BLaER1 treated with 17β-estradiol and CSF1 and Interleukin-3, amounts not matched to agents 10 nM and 100 nM (cell line): ENCODE results near the gene NOXO1.
A peak's percentile ranks its signal among the peaks of the same experiment; 100 is the strongest.

Experiments
- H3K27ac ChIP-seq, 11 experiments: shearing (Covaris generic); formaldehyde crosslinking; 2 replicates each; pipeline ENCODE4 v1.8.1; 2022
- H3K27me3 ChIP-seq, 11 experiments: shearing (Covaris generic); formaldehyde crosslinking; 2 replicates each; pipeline ENCODE4 v1.8.1; 2022
- H3K36me3 ChIP-seq, 11 experiments: shearing (Covaris generic); formaldehyde crosslinking; 2 replicates each; pipeline ENCODE4 v1.8.1; 2022
- H3K4me1 ChIP-seq, 10 experiments: shearing (Covaris generic); formaldehyde crosslinking; 2 replicates each; pipeline ENCODE4 v1.8.1; 2022
- H3K4me2 ChIP-seq, 11 experiments: shearing (Covaris generic); formaldehyde crosslinking; 2 replicates each; pipeline ENCODE4 v1.8.1; 2022
- H3K4me3 ChIP-seq, 10 experiments: shearing (Covaris generic); formaldehyde crosslinking; 2 replicates each; pipeline ENCODE4 v1.8.1; 2022
- H3K9ac ChIP-seq, 11 experiments: shearing (Covaris generic); formaldehyde crosslinking; 2 replicates each; pipeline ENCODE4 v1.8.1; 2022
- H3K9me3 ChIP-seq, 11 experiments: shearing (Covaris generic); formaldehyde crosslinking; replicated peaks in 1 of 11; 2 replicates each; pipeline ENCODE4 v1.8.1; 2022
- H4K20me1 ChIP-seq, 11 experiments: shearing (Covaris generic); formaldehyde crosslinking; 2 replicates each; pipeline ENCODE4 v1.8.1; 2022
- Cebpa-rat ChIP-seq, 11 experiments: shearing (Covaris generic); IDR thresholded peaks; 2 replicates each; pipeline ENCODE4 v1.8.1; 2022

NOXO1 gene

GRCh38 chr16:1946495-1947368 lies 34.5 kb downstream of the NOXO1 start:
- peaks cover 0 to 10% (median 7%) of the 10 kb centered on the region in 11 experiments; a peak in 14 of 22 replicates for H4K20me1 ChIP-seq
- H3K4me3 ChIP-seq: no peak overlapping the region
- peaks cover 17 to 29% (median 20%) of the 10 kb centered on the region in 10 experiments for H3K4me1 ChIP-seq
- no peaks in the 10 kb centered on the region for H3K36me3 ChIP-seq
- peaks cover 0 to 6% (median 0%) of the 10 kb centered on the region in 11 experiments; a peak in 3 of 22 replicates for H3K27me3 ChIP-seq
- H3K9ac ChIP-seq: no peak overlapping the region
- no peaks in the 10 kb centered on the region for H3K9me3 ChIP-seq
- no peak for TF ChIP-seq Cebpa-rat (IDR thresholded peaks at IDR 0.05)
- H3K4me2 ChIP-seq: no peak overlapping the region
- H3K27ac ChIP-seq: no peak overlapping the region

DNA sequence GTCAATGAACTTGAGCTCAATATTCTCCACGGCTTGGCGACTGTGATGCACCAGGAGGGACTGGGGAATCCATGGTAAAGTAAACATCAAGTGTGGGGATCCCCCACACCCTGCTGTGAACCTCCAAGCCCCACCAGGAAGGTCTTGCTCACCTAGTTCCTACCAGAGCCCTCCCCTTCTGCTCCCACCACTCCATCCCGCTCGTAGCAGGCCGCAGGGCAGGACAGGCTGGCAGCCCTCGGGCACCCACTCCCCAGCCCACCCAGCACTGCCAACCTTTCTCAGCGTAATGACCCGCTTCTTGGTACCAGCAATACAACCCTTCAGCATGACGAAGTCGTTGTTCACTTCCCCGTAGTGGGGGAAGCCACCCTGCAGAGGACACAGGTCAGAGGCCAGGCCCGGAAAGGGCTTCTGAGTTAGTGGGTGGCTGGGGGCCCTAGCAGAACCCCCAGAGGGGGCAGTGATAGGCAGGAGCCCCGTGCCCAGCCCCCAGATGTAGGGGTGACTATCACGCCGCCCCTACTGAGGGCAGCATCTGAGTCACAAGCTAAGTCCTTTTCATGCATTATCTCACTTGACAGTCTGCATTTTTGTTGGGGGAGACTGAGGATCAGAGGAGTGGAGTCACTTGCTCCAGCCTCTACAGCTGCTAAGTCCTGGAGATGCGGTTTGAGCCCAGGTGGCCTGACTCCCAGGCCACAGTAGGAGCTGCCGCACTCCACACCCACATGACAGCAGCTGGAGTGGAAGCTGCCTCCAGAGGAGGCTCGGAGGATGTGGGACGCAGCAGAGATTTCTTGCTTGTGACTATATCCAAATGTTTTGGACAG lies 35.5 kb downstream of the NOXO1 start:
- Histone ChIP-seq H4K20me1 (peaks cover 0 to 19% (median 16%) of the 10 kb centered on the region in 11 experiments; a peak in 15 of 22 replicates), H3K4me3 (no peak overlapping the region), H3K9me3 (no peaks in the 10 kb centered on the region), H3K36me3 (peaks cover 0 to 2% (median 0%) of the 10 kb centered on the region in 11 experiments; a peak in 3 of 22 replicates), H3K4me2 (no peak overlapping the region), H3K4me1 (peaks cover 26 to 38% (median 30%) of the 10 kb centered on the region in 10 experiments), H3K27ac (no peak overlapping the region), H3K9ac (no peak overlapping the region), H3K27me3 (peaks cover 0 to 6% (median 0%) of the 10 kb centered on the region in 11 experiments; a peak in 3 of 22 replicates)
- TF ChIP-seq Cebpa-rat (IDR thresholded peaks at IDR 0.05): no peak

GRCh38 chr16:1944612-1945199 lies 36.6 kb downstream of the NOXO1 start:
- TF ChIP-seq Cebpa-rat (IDR thresholded peaks at IDR 0.05): no peak
- Histone ChIP-seq H3K9me3 (no peaks in the 10 kb centered on the region), H3K27ac (no peak overlapping the region)

DNA sequence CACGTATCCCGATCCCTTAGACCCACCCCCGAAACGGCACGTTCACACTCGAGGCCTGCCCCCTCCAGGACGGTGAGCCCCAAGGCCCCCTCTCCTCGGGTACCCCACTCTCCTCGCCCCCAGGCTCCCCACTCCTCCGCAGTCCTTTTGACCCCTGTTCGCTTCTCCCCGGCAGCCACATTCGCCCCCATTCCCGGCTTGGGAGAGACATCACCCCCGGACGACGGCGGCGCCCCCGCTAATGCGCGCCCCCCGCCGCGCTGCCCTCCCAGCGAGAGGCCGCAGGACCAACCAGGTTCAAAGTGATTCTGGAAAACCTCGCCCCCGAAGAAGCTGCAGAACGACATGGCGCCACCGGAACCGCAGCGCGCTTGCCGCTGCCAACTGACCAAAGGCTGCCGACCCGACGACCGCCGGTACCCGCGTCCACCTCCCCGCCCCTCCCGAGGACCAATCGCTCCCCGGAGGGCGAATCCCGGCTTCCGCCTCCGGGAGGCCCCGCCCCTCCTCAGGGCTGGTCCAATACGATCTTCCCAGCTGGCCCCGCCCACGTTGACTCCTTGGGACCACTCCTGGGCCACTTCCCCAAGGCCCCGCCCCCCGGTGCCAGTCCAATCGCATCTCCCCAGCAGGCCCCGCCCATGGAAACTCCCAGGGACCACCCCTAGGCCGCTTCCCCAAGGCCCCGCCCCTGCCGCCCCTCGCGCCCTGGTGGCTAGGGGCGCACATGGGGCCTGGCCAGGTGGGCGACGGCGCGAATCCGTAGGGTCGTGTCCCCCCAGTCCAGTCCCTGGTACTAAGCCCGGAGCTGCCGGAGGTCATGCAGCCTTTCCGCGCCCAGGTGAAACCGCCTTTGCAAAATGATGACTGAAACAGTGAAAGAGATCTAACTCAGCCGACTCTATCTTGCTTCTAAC lies 38.2 kb downstream of the NOXO1 start, which contains the start of gene MSRB1:
TSS of gene MSRB1 (minus strand) at position 390 of the 917 bp plus-strand sequence. CDS start at position 347, 43 bp downstream.
- Histone ChIP-seq H3K4me3 (peak within 1 kb of the TSS; percentile 75 to 95 (median 86)), H3K36me3 (peaks cover 14 to 28% (median 17%) of the 10 kb centered on the region in 11 experiments), H3K27ac (peak within 1 kb of the TSS; percentile 52 to 80 (median 71); a peak in 21 of 22 replicates), H3K9me3 (no peaks in the 10 kb centered on the region), H4K20me1 (peaks cover 0 to 45% (median 27%) of the 10 kb centered on the region in 11 experiments; a peak in 16 of 22 replicates), H3K9ac (peak within 1 kb of the TSS; percentile 75 to 88 (median 83)), H3K4me1 (peaks cover 38 to 65% (median 50%) of the 10 kb centered on the region in 10 experiments), H3K4me2 (peak within 1 kb of the TSS; percentile 96 to 100 (median 100)), H3K27me3 (peaks cover 0 to 6% (median 0%) of the 10 kb centered on the region in 11 experiments; a peak in 3 of 22 replicates)
- TF ChIP-seq Cebpa-rat (IDR thresholded peaks at IDR 0.05): no peak

More at GRCh38 chr16:1944612-1945199, 36.6 kb downstream of the NOXO1 start:
- peak overlapping the region in 3 of 11 experiments; percentile 67 to 99 (median 79); a peak in 2 of 22 replicates for H3K4me2 ChIP-seq
- peaks cover 0 to 29% (median 25%) of the 10 kb centered on the region in 11 experiments; a peak in 16 of 22 replicates for H4K20me1 ChIP-seq
- H3K4me1 ChIP-seq: peaks cover 37 to 49% (median 41%) of the 10 kb centered on the region in 10 experiments
- H3K4me3 ChIP-seq: no peak overlapping the region
- no peak overlapping the region for H3K9ac ChIP-seq
- H3K36me3 ChIP-seq: peaks cover 0 to 12% (median under 1%) of the 10 kb centered on the region in 11 experiments; a peak in 6 of 22 replicates
- peaks cover 0 to 6% (median 0%) of the 10 kb centered on the region in 11 experiments; a peak in 3 of 22 replicates for H3K27me3 ChIP-seq

DNA sequence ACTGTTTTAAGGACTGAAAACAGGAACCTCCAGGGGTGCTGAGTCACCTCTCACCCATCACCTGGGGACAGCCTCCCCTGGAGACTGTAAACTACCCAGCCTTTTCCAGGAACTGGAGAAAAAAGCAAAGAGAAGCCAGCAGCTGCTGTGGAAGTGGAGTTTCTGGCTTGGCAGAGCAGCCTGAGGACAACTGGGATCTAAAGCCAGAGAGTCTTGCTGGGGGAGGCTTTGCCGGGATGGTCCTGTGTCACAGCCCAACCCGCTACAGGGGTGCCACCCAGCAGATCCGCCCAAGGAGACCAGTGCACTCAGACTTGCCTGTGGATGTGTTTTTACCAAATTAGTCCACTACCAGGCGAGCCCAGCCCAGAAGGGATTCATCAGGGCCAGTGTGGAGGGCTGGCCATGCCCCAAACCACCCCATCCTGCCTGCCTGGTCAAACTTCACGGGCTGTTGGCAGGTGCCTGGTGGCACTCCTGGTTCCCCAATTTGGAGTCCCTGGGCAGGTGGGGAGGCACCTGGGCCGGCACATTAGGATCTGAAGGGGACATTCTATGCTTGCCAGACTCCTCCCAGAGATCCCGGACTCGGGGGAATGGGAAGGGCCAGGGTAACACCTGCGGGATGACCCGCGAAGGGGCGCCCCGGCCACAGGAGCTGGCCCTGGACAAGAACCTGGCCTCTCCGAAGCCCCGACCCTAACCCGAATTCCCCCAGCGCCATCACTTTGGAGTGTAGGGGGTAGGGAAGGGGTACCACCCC lies 39.0 kb downstream of the NOXO1 start:
- Histone ChIP-seq H3K9me3 (no peaks in the 10 kb centered on the region), H3K4me1 (peaks cover 38 to 66% (median 50%) of the 10 kb centered on the region in 10 experiments), H3K36me3 (peaks cover 17 to 36% (median 25%) of the 10 kb centered on the region in 11 experiments), H4K20me1 (peaks cover 0 to 46% (median 27%) of the 10 kb centered on the region in 11 experiments; a peak in 16 of 22 replicates), H3K9ac (peak overlapping the region; percentile 75 to 88 (median 83)), H3K4me3 (peak overlapping the region; percentile 75 to 95 (median 86)), H3K27ac (peak overlapping the region; percentile 52 to 80 (median 71); a peak in 21 of 22 replicates), H3K27me3 (peaks cover 0 to 6% (median 0%) of the 10 kb centered on the region in 11 experiments; a peak in 3 of 22 replicates), H3K4me2 (peak overlapping the region; percentile 96 to 100 (median 100))
- no peak for TF ChIP-seq Cebpa-rat (IDR thresholded peaks at IDR 0.05)

GRCh38 chr16:1941162-1942046 lies 39.9 kb downstream of the NOXO1 start:
- Histone ChIP-seq H3K9me3 (no peaks in the 10 kb centered on the region), H3K9ac (peak overlapping the region; percentile 75 to 88 (median 83)), H3K27ac (peak overlapping the region in 9 of 11 experiments; percentile 13 to 80 (median 70); a peak in 16 of 22 replicates), H3K4me3 (peak overlapping the region in 9 of 10 experiments; percentile 75 to 95 (median 87); a peak in 17 of 20 replicates), H4K20me1 (peaks cover 0 to 46% (median 27%) of the 10 kb centered on the region in 11 experiments; a peak in 16 of 22 replicates), H3K36me3 (peaks cover 17 to 45% (median 31%) of the 10 kb centered on the region in 11 experiments), H3K27me3 (peaks cover 0 to 6% (median 0%) of the 10 kb centered on the region in 11 experiments; a peak in 3 of 22 replicates), H3K4me1 (peaks cover 38 to 66% (median 50%) of the 10 kb centered on the region in 10 experiments), H3K4me2 (peak overlapping the region; percentile 96 to 100 (median 100))
- TF ChIP-seq Cebpa-rat (IDR thresholded peaks at IDR 0.05): no peak
